NCI-H460 (cell line): ENCODE measurements around the gene CHSY3. TPM values are rescaled to one million over a fixed set of nuclear protein-coding genes. Genes with fewer than 3 reads are reported as not detected.

Experiments used
- small RNA-seq, 2 experiments: library from RNA; depleted of rRNA; stranded (forward); fragments of <200 nt; gene quantifications; one replicate each; pipeline ENCODE3, GENCODE V24; 2014
- total RNA-seq: library from RNA; depleted of rRNA; stranded (reverse); fragments of >200 nt; shearing (Covaris generic); gene quantifications from 2 replicates; pipeline ENCODE4 v1.2.3, GENCODE V29; 2014; rRNA removed

Gene CHSY3
- total RNA-seq, 1 experiment from 2014 or later = 11.0 TPM

Small RNA genes lying within 50 kb of the gene (small RNA-seq; reads per million reads assigned to genes)
- 0.02 to 0.06 reads per million in 2 experiments for gene RNA5SP191
- gene RNU6ATAC10P = 0 reads per million in 2 experiments

Other genes starting within 250 kb of the CHSY3 start
- not detected in 2 replicates for gene MINAR2, start 156.4 kb upstream of the CHSY3 start, total RNA-seq